GM18858 (cell line): ENCODE data around the gene SCAMP1.

Experiments
- ATAC-seq: cut with Tn5 transposase; IDR thresholded peaks from one replicate; pipeline ENCODE4 v1.9.1; 2021; ENCODE audit not compliant: unreplicated experiment

The SCAMP1 gene

DNA sequence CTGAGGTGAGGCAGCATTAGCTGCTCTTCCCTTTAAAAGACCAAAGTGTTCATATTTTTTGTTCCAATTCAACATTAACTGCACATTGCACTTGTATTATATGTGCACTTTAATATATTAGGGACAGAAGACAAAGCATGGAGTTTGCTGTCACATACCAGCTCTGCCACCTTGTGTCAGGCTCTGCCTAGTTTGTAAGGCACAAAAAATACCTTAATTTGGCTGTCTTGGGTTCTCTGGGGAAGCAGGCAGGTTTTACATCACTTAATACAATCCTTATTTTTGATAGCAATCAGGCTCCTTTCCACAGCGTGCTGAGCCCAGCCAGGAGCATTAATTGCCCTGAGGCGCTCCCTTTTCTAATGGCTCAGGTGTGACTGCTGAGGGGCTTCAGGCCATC is 131.8 kb downstream of the SCAMP1 start:
- no peak for ATAC-seq

DNA sequence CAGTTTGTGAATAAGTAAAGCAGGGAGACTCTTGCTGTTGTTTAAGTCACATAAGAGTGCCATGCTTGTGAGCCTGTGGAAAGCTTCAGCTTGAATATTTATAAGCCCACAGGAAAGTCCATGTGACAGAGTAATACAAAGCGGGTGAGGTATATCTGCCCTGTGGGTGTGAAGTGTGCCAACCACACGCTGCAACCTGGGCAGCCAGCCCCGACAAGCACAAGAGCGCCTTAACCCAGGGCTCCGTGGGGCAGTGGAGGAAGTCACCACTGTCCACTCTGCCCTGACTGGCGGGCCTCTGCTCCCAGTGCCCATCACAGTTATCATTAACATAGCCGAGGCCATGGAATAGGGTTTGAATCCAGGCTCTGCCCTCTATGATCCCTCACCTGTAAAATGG is 132.2 kb downstream of the SCAMP1 start:
- no peak for ATAC-seq

DNA sequence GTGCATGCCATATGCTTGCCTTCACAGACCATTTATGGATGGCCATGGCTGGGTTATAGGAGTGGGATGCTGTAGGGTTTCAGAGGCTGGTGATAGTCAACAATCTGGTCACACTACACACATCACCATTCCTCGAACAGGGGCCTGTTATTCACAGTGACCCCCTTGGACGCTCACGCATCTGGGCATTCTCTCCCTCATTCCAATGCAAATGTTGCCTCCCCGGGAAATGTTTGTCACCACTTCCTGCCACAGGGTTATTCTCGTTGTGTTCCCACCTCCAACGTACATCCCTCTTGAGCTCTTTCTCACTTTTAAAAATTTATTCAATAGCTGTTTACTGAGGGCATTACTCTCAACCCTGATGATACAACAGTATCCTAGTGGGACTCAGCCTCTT is 135.4 kb downstream of the SCAMP1 start:
- no peak for ATAC-seq

DNA sequence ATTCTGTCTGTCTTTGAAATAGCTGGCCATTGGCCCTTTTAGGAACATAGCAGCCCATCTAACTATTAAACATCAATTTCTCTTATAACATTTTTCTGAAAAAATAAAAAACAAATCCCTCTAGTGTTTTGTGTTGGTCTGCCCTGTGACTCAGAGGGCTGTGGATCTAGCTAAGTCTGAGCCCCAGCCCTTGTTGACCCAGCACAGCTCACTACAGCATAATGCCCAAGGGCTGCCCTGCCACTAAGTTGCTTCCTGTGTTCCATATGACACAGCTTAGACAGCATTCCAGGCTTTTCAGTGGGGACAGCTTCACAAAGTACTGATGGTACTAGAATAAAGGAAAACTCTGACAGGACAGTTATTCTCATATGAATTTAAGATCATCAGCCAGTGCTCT is 136.0 kb downstream of the SCAMP1 start:
- no peak for ATAC-seq

DNA sequence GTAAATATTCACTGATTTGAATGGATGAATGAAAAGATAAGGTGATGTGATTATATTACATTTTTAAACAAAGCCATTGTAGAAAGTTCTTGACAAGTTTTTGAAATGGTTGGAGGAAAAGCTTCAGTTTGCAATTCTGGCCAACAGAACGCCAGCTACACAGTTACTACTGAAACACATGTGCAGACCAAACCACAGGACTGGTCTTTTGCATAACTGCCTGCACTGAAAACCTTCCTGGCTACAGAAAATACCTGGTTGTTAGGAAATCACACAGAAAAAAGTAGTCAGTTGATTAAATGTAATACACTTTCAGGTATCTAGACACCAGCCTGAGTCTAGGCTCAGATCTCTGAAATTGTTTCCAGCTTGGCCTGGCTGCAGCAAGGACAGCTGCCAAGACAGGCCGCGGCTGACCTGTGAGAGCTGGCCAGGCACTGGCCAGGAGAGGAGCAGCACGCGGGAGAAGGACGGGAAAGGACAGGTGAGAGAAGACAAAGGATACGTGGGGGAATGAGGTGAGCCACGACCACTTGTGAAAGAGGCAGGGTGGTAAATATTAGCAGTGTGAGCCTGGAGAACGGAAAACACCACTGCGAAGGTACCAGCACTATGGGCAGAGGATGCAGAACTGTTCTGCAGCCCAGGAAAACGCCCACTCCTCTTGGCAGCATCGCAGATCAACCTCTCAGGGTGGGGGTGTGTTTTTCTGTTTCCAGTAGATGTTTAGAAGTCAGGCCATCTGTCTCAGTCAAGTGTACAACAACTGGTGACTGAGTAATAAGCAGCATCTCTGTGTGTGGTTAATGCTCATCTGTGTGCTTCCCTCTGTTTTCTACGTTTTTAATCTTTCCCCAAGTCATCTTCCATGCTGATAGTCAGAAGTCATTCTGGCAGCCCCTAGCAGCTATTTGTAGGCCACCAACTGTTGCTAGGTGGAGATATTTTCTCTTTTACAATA is 137.4 kb downstream of the SCAMP1 start:
- ATAC-seq = peak; percentile 56

DNA sequence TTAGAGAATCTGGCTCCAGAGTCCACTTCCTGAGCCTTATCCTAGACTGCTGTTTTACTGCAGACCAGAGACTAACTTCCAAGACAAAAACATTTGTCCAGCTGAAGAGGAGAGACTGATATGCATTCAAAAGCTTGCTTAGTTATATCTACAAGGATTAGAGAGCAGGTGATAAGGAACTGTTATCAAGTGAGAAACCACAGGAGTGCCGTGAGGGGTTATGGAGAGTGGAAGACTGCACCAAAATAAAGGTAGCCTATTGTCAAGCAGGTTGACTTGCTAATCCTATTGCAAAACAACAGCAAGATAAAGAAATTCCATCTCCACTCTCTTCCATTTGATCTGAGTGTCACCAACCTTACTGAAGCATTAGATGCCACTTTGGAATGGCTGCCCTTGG is 139.1 kb downstream of the SCAMP1 start:
- no peak for ATAC-seq

DNA sequence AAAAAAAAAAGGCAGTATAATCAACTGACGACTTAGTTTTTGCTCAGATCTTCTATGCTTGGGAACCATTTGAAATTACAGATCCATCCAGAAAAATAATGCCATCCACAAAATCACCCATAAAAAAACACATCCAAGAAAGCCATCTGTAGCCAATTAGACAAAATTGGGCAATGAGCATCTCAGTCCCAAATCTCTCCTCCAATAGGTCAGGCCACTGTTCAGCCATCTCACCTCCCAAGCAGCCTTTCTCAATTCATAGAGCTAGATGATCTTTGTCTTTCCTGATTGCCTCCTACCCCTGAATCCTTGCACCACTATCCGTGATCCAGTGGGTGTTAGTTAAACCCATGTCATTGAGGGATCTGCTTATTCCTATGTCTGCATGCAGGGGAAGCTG is 139.6 kb downstream of the SCAMP1 start:
- no peak for ATAC-seq

DNA sequence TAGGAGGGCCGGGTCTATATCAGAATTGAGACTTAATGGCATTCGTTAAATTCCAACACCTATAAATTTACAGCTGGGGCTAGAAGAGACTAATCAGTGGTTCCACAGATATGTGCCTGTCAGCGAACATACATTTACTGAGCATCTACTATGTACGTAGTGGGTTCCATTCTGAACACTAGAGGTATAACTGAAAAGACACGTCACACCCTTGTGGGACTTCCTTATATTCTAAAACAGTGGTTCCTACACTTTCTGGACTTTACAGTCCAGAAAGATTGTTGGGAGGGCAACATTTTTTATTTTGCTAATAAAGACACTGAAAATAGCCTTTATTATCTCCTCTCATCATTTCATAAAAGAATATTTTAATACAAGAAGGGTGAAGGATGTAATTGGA is 140.5 kb downstream of the SCAMP1 start:
- ATAC-seq = no peak

DNA sequence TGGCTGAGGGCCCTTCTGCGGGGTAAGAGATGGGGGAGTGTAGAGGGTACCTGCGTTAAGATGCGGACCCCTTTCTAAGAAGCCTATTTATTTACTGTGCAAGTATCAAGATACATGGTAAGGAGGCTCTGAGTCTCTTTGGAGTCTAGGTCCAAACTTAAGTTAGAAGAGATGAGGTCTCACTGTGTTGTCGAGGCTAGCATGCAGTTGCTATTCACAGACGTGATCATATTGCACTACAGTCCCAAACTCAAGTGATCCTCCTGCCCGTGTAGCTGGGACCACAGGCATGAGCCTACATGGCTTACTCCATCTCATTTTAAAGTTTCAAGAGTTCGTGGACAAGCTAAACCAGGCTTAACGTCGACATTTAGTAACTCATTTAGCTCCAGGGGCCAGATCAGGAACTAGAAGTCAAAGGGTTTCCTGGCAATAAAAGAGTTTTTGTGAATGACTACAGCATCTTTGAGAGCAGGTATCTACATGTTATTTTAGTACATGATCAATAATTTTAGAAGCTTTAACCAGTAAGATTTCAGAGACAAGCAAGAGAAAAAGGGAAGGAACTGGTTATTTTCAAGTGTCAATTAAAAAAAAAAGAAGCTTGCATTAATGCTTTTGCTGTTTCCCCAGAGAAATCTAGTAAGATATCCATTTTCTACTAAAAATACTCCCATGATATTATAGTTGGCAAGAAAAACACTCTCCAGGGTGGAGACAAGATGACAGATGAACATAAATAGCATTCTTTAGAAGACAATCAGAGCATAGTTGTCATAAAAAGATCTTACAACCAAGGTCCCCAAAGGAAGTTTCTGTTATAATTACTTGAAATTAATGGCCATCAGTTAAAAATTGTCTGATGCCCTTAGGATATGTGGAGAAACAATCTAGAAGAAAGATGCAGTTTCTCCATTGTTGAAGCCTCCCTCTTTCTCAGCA is 141.3 kb downstream of the SCAMP1 start:
- no peak for ATAC-seq

DNA sequence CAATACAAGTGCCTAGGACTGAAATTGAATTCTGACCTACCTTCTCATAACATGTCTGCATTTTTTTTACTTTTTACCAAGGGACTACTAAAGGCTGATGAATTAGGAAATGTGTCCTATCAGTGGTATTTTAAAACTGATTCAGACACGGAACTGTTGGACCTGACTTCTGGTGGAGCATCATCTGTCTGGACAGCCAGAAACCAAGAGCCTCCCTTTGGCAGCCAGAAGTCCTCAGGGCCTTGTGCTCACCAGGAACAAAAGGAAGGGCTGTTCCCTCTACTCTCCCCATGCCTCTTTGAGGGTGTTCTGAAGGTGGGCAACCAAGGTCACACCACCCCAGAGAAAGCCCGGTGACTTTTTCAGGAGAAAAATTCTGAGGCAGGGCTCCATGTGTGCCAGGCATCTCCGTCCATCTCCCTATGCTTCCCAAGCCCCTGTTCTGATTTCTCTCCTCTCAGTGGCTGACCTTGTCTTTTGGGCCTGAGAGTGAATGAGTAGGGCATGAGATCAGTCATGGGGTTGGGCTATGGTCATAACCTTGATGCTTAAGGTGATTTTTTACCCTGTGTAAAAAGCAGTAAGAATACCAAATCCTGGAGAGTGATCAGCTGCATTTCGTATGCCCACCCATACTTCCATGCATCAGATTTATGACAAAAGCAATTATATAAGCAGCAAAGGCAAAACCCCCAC is 143.7 kb downstream of the SCAMP1 start:
- ATAC-seq = no peak

DNA sequence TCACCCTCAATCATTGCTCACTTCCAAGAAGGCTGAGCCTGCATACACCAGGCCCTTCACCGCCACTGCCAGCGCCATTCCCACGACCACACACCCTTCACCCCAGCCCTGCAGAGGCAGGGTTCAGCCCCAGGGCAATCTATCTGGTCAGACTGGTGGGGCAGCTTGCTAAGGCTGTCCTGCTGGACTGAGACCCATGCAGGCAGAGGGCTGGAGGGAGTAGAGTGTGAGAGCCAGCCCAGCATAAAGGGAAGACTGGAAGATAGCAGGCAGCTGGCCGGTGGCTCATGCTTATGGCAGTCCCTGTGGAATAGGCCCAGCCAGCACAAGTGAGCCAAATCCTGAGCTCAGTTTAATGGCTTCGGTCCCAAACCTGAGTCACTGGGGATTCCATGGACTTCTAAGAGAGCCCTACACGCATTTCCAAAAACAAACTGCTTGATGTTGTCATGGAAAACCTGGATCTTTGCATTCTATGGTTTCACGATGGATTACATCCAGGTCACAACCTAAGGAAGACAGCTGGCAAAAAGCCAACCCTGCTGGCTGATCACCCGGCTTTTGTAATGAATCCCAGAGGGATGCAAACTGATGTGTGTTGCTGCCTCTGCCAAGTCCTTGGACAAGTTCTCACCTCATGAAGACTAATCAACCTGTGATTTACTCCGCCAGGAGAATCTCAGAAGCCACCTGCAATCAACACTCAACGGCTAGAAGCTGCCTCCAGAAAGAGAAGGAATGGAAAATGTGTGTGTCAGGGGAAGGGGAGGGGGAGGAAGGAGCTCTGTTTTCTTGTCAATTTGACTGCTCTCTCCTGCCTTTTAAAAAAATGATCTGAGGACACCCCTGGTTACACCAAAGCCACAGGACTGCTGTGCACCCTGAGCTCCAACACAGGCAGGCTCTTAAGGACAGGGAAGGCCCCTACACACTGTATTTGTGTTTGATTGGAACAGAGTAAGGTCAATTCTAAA is 144.6 kb downstream of the SCAMP1 start:
- ATAC-seq = no peak

DNA sequence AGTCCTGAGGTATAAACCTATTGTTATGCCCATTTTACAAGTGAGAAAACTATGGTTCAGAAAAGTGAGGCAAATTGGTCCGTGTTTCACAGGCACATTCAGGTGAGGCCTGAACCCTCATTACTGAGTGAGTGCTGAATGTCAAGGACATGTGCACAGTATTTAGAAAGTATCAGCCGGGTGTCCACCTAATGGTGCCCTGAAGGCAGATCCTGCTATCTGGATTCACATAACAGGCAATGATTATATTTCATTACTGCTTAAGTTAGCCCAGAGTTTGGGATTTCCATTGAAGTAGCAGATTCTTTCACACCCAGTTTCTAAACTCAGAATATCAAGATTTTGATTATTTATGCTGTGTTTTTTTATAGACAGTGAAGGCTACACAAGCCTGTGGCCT is 145.4 kb downstream of the SCAMP1 start:
- ATAC-seq = no peak

DNA sequence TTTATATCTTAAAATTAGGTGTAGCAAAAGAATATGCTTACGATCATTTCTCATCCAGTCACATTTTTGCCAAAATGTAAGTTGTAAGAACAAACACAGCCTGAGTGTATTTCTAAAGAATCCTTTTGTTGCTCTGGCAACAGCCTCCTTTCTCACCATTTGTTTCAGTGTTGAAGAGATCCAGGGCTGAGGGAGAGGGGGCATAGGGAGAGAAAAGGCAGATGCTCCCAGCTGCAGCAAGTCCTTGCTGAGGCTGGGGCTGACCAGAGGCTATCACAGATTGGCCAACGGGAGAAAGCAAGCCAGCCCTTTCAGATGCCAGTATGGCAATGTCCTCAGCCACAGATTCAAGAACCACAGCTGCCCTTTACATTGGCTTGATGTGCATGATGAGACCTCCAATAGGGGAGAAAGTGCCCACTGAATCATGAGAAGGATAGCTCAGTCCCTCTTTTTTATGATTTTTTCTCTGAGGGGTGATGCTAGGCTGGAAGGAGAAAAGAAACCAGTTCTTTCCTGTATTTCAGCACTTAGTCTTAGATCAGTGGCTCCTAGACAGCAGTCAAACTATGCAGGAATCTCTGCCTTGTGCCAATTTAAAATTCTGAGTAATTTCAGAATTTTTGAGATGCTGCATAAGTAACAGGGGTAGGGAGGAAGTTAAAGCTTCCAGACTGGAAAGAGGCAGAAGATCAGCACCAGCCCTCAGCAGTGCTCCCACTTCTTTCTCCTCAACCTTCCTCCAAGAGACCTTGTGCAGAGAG is 146.0 kb downstream of the SCAMP1 start:
- no peak for ATAC-seq

DNA sequence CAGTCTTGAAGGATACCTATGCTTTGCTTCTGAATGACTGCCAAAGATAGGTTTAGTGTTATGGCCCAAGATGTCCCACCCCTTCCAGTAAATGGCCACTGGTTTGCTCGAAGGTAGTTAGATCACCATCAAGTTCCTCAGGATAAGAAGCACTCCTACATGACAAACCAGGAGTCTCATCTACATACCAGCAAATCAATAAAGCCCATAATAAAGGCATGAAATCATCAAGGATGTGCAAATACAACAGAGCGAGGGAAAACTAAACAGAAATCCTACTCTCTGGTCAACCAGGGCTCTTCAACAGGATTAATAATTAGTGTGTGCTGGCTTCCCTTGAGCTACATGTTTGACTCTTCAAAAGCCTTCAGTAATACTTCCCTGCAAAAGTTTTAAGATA is 147.1 kb downstream of the SCAMP1 start:
- no peak for ATAC-seq

DNA sequence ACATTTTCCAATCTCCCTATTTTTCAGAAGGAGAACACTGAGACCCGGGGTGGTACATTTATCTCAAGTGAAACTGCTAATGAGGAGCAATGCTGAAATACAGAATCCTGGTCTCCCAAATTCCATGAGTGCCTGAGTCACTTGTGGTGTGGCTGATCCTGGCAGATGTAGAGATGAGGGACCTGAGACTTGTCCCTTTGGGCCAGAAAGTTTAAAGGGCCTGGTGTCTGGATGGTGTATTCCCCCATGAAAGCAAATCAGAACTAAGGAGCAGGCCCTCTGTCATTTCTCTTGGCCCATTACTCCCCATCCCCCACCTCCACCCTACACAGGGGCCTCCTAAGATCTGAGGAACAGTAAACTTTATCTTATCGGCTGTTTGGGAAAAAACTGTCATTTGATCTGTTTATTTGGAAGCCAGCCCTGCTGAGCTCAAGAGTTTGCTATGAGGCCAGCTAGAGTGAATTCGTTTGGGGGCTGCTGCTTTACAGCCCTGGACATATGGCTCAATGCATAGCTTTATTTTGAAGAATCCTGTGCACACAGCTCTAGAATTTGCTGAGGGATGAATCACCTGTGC is 147.9 kb downstream of the SCAMP1 start:
- no peak for ATAC-seq

DNA sequence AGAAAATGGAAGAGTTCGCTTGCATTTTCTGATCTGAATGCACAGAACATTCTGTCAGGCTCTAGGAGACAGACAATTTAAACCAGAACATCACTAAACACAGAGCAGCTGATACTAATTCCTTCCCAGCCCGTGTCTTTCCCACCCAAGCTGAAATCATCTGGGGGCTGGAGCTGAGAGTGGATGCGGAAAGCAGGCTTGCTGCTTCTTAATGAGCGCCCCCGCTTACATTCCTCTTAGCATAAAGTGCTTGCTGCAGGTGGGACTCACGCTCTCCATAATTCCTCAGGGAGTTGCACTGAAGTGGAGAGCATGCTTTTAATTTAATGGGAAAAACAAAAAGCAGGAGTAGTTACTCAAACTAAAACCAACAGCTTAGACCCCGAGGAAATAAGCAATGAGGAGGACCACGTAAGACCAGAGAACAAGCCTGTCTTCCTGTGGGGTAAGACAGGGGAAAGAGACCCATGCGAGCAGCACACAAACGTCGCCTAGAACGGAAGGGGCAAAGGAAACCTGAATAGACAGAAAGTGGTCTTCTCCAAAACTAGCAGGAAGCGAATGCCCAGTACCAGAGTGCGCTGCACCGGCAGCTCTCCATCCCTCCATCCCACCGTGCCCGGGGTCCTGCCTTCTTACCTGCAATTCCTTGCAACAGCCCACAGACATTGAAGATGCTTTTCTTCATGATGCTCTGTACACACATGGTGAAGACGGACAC is 148.9 kb downstream of the SCAMP1 start:
- ATAC-seq = no peak

DNA sequence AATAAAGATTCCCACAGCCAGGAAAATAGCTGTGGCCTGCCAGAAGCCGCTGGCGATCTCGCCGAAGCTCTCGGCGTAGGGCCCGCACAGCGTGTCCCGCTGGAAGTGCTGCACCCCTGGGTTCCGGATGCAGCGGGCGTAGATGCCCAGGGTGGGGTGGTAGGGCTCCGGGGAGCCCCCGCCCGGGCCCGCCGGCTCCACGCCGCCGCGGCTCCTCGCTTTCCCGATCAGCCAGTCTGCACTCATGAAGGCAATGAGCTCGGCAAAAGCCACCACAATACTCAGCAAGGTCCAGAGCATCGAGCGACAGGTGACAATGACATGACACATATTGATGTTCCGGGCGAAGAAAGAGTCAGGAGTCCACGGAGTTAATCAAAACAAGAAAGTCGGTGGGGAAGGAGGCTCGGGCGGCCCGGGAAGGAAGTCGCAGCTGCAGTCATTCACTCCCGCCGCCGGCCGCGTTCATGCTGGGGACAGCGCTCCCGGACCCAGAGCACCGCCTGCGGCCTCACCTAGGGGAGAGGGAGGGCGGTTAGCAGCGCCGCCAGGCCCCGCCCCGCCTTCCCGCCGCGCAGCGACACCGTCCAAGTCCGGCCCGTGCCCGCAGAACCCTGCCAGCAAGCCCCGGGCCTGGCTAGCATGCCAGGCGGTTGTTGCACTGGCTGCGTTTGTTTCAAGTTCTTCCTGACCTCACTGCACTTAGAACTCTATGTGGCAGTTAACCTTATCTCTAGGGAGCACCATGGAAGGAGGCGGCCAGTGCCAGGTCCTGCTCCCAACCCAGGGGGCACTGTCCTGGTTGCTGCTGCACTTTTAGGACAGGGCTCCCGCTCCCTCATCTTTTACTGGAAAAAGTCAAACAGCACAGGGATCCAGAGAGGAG is 149.7 kb downstream of the SCAMP1 start:
- ATAC-seq = peak; percentile 62
